Hypothalamus (tissue), 51 donors: ENCODE results near the gene TMTC2.

ENCODE experiments used
- DNase-seq, 51 donors: peaks; one replicate each; lab custom pipeline; 2025; lab: John Stamatoyannopoulos, UW

TMTC2 gene

GRCh38 chr12:83046019-83046418 lies 359.3 kb downstream of the TMTC2 start:
- no peak for DNase-seq

DNA sequence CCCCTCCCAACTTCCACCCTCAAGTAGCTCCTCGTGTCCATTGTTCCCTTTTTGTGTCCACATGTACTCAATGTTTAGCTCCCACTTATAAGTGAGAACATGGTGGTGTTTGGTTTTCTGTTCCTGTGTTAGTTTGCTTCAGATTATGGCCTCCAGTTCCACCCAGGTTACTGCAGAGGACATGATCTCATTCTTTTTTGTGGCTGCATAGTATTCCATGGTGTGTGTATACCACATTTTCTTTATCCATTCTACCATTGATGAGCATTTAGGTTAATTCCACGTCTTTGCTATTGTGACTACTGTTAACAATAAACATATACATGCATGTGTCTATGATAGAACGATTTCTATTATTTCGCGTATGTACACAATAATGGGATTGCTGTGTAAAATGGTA lies 362.6 kb downstream of the TMTC2 start:
- DNase-seq: no peak

DNA sequence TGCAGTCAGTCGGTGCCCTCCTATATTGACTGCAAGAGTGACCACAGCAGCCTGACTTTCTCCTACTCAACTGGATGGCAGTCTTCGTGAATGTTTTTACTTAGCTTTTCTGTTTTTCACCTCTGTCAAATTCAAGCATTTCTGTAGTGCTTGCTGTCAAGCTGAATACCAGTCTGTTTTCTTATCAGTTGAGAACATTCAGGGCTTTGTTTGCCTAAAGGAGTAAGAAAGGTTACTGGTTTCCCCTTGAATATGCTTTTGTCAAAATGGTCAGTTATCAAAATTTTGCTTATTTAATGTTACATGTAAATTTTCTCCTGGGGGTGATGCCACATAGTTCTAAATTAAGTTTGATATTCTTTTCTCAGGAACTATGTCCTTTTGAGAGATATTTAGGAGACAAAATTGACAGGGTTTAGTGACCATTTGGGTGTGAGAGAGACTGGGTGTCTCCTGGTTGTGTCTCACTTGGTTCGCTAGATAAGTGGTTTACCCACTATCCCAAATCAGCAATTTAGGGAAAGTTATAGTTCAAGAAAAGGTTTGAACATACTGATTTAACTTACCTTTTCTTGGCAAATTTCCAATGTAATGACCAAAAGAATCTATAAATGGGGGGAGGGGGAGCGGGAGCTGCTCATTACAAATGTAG lies 366.3 kb downstream of the TMTC2 start:
- no peak for DNase-seq

GRCh38 chr12:83057436-83057835 lies 370.7 kb downstream of the TMTC2 start:
- DNase-seq: no peak

DNA sequence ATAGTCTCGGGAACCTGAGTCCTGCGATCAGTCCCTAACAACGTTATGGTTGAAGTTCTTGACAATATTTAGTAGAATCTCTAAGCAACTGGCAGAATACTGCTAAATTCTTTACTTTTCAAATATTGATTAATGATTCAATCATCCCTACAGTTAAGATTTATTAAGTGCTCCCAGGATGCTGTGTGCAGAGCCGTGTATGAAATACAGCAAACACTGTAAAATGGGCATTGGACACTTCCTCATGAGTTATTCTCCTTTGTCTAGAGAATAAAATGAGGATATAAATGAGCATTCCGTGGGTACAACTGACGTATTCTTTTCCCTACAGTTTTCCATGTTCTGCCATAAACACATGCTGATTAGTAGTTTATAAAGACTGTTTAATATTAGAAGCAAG lies 372.4 kb downstream of the TMTC2 start:
- no peak for DNase-seq

GRCh38 chr12:83065562-83065961 lies 378.9 kb downstream of the TMTC2 start:
- DNase-seq: no peak

GRCh38 chr12:83067981-83068380 lies 381.3 kb downstream of the TMTC2 start:
- DNase-seq: no peak

- DNase-seq: no peak
These were observed 387.7 kb downstream of the TMTC2 start for GRCh38 chr12:83074358-83074894.

GRCh38 chr12:83075471-83075870 lies 388.8 kb downstream of the TMTC2 start:
- DNase-seq: no peak

DNA sequence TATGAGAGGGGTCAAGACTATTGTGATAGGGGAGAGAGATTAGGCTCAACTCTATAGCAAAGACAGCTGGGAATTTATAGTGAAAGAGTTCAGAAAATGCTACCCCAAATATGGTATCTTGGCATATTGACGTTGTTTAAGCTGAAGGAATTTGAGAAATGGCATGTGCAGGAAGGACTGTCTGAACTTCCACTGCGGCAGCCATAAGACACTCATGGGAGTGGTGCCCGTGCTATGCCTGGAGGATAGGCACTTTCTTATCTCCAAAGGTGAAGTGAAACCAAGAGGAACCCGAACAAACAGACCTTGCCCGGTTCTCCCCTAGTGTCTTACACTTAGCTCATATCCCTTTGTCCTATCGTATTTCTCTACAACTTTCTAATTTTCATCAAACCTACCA lies 390.3 kb downstream of the TMTC2 start:
- no peak for DNase-seq

DNA sequence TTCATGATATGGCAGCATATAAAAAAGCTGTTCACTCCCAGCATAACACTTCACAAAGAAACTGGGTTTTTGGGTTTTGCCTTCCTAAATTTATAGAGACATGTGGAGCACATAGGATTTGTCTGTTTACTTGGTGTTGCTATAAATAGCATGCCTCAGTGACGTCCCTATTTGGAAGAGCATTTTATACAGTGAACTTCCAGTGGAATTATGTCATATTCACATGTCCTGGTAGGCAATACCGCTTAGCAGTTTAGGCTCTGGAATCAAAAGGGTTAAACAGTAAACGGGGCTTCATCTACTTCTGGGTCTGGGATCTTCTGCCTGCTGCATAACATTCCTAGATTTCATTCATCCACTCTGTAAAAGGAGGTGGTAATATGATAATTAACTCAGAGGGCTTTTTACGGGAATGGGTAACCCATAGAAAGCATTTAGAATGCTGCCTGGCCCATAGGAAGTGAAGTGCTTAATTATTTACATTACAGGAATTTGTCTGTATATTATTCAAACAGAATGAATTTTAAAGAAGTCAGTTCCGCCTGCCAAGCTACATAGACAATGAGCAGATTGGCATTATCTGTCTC lies 396.1 kb downstream of the TMTC2 start:
- no peak for DNase-seq

GRCh38 chr12:83083616-83084015 lies 396.9 kb downstream of the TMTC2 start:
- no peak for DNase-seq

- DNase-seq: no peak
These were observed 398.0 kb downstream of the TMTC2 start for GRCh38 chr12:83084516-83085234.

DNA sequence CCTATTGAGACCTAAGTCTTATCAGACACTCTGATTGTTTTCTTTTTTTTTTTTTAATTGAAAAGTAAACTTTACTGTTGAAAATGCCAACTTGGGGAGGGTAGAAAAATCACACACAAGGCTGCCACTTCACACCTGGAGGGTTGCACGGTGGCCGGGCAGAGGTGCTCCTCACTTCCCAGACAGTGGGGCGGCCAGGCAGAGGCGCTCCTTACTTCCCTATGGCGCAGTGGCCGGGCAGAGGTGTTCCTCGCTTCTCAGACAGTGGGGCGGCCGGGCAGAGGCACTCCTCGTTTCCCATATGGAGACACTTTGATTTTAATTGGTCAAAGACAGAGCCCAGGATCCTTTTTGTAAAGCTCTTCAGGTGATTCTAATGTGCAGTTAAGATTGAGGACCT lies 399.3 kb downstream of the TMTC2 start:
- no peak for DNase-seq

GRCh38 chr12:83089575-83089974 lies 402.9 kb downstream of the TMTC2 start:
- DNase-seq: no peak

- peak in 2 of 51 donors; percentile 4 to 5 for DNase-seq
These were observed 405.4 kb downstream of the TMTC2 start for GRCh38 chr12:83092129-83092528.

DNA sequence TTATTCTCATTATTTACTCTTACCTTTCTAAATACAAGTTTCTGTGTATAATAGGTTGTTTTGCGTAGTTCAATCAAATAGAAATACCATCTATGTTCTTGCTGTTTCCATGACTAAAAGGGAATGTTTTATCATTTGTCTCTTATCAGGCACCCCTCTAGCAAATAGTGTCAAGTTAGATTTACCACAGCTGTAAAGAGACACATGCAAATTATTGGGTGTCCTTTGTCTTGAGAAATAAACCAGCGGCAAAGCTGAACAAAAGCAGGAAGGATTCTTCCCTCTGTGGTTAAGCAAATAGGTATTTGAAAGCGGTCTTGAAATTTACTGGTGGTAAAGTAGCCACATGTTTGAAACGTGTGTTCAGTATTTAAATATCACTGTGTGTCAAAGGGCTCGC lies 405.9 kb downstream of the TMTC2 start:
- no peak for DNase-seq

DNA sequence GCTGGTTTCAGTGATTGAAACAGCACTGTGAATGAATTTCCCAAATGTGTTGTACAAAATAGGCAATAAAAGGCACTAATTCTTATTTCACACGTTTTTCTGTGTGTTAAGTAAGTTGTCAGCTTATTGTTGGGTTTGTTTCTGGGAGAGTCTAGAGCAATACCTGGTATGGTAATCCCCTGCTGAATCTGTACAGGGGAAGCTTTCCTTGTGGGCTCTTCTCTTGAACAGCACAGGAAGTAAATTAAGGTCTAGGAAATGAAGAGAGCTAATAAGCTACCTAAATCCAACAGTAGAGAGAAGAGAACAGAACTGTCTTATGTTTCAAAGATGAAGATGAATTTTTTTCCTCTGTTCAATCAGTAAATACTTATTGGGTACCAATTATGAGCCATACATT lies 406.7 kb downstream of the TMTC2 start:
- DNase-seq: no peak

DNA sequence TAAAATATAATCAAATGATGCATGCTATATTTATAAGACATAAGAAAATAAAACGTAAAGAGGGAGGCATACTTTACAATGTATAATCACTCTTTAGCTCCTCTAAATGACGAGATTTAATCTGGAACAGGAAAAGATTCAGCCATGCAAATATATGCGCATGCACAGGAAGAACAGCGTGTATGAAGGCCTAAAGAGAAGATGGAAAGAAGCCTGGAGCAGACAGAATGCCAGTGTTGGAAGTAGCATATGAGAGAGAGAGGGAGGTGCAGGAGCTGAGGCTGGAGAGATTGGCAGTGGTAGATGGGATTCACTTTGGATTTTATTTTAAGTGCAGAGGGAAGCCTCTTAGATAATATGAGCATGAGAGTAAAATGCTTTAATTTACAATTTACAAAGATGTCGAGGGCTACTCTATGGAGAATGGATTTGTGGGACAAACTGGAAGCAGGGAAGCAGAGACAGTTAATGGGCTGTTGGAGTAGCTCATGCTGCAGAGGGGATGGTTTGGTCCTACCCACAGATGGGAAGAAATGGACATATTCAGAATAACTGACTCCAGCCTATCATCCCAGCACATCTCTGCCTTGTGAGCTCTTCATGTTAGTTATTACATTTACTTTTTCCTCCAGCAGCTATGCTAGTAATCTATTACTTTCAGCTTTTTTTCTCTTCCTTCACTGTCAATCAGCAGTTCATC lies 411.1 kb downstream of the TMTC2 start:
- peak in 4 of 51 donors; percentile 1 to 26 (median 12) for DNase-seq

DNA sequence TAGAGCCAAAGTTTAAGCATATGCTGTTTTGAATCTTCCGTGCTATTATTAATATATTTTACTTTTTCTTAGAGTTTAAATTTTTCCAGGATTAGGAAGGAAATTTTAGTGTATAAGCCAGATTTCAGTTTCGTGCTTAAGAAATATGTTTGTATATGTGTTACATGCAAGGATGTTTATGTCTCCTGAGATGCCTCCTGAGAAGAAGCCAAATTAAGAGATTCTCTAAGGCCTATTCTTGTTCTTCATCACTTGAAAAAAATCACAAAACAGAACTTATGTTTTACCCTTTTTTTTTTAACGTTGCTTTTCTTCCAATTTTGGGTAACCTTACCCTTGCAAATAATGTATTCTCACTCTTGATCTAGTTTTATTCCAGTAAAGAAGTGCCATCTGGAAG lies 412.7 kb downstream of the TMTC2 start:
- DNase-seq: no peak

- DNase-seq: no peak
These were observed 415.8 kb downstream of the TMTC2 start for GRCh38 chr12:83102499-83102898.
